Liver (tissue), 9 donors: ENCODE measurements around the gene ALS2CL. TPM values are rescaled to one million over a fixed set of nuclear protein-coding genes. Genes with fewer than 3 reads are reported as not detected.

ENCODE experiments used
- DNase-seq: peaks from one replicate; pipeline ENCODE4 v3.0.0-alpha.2; 2017; ENCODE audit warnings: low spot score
- H3K27ac ChIP-seq, 2 donors: one replicate each; pipeline ENCODE4 v1.7.0; 2013; ENCODE audit warnings: inconsistent platforms in 2 of 2, low read length in 2 of 2, control low read depth in 1 of 2, low read depth in 1 of 2, mild to moderate bottlenecking in 1 of 2
- H3K27me3 ChIP-seq, 4 donors: one replicate each; pipeline versions ENCODE4 v1.6.1 to v1.7.0; 2013; ENCODE audit warnings: low read length in 3 of 4, inconsistent platforms in 1 of 4, mild to moderate bottlenecking in 1 of 4, moderate library complexity in 1 of 4; ENCODE audit not compliant: control insufficient read depth in 4 of 4, insufficient read depth in 4 of 4
- H3K36me3 ChIP-seq, 4 donors: one replicate each; pipeline versions ENCODE4 v1.6.1 to v1.7.0; 2013; ENCODE audit warnings: low read length in 3 of 4, mild to moderate bottlenecking in 3 of 4, low read depth in 1 of 4, moderate library complexity in 1 of 4; ENCODE audit not compliant: control insufficient read depth in 4 of 4, insufficient read depth in 3 of 4
- H3K4me1 ChIP-seq, 4 donors: one replicate each; pipeline versions ENCODE4 v1.6.1 to v1.7.0; 2013; ENCODE audit warnings: low read length in 3 of 4, mild to moderate bottlenecking in 3 of 4, moderate library complexity in 1 of 4; ENCODE audit not compliant: control insufficient read depth in 4 of 4, insufficient read depth in 4 of 4
- H3K4me3 ChIP-seq, 3 donors: one replicate each; pipeline versions ENCODE4 v1.6.1 to v1.7.0; 2013; ENCODE audit warnings: low read length in 3 of 3, control low read depth in 1 of 3, low read depth in 1 of 3, mild to moderate bottlenecking in 1 of 3
- H3K9ac ChIP-seq, 2 donors: one replicate each; pipeline ENCODE4 v1.7.0; 2013; ENCODE audit warnings: low read length in 2 of 2, mild to moderate bottlenecking in 2 of 2, moderate library complexity in 2 of 2, control low read depth in 1 of 2, low read depth in 1 of 2
- H3K9me3 ChIP-seq, 4 donors: one replicate each; pipeline versions ENCODE4 v1.6.1 to v1.7.0; 2013; ENCODE audit warnings: low read length in 3 of 4; ENCODE audit not compliant: control insufficient read depth in 4 of 4
- EGR1 ChIP-seq, 2 donors: IDR thresholded peaks; 2 replicates each; pipeline ENCODE4 v1.6.1; 2016 to 2018; ENCODE audit warnings: antibody characterized with exemption in 2 of 2, low read depth in 2 of 2
- FOXA1 ChIP-seq: IDR thresholded peaks from 2 replicates; pipeline ENCODE4 v1.6.1; 2016; ENCODE audit warnings: antibody characterized with exemption
- FOXA2 ChIP-seq: IDR thresholded peaks from 2 replicates; pipeline ENCODE4 v1.6.1; 2016; ENCODE audit warnings: antibody characterized with exemption
- GABPA ChIP-seq, 2 donors: IDR thresholded peaks in 1 of 2; conservative IDR thresholded peaks in 1 of 2; 2 replicates each; pipeline ENCODE4 v1.6.1; 2016; ENCODE audit warnings: antibody characterized with exemption in 2 of 2, mild to moderate bottlenecking in 1 of 2, moderate library complexity in 1 of 2
- HNF4A ChIP-seq, 2 donors: conservative IDR thresholded peaks; 2 replicates each; pipeline ENCODE4 v1.6.1; 2016; ENCODE audit warnings: antibody characterized with exemption in 2 of 2, mild to moderate bottlenecking in 2 of 2
- HNF4G ChIP-seq: IDR thresholded peaks from 2 replicates; pipeline ENCODE4 v1.6.1; 2016; ENCODE audit warnings: antibody characterized with exemption
- JUND ChIP-seq, 2 donors: IDR thresholded peaks; 2 replicates each; pipeline ENCODE4 v1.6.1; 2016; ENCODE audit warnings: antibody characterized with exemption in 2 of 2
- NR2F2 ChIP-seq: IDR thresholded peaks from 2 replicates; pipeline ENCODE4 v1.6.1; 2016; ENCODE audit warnings: antibody characterized with exemption
- RAD21 ChIP-seq, 2 donors: IDR thresholded peaks; 2 replicates each; pipeline ENCODE4 v1.6.1; 2016; ENCODE audit warnings: antibody characterized with exemption in 2 of 2, mild to moderate bottlenecking in 2 of 2
- RXRA ChIP-seq, 2 donors: IDR thresholded peaks; 2 replicates each; pipeline ENCODE4 v1.6.1; 2017 to 2018; ENCODE audit warnings: antibody characterized with exemption in 2 of 2, mild to moderate bottlenecking in 1 of 2
- TAF1 ChIP-seq: conservative IDR thresholded peaks from 2 replicates; pipeline ENCODE4 v1.6.1; 2016; ENCODE audit warnings: antibody characterized with exemption, mild to moderate bottlenecking
- YY1 ChIP-seq: IDR thresholded peaks from 2 replicates; pipeline ENCODE4 v1.6.1; 2016; ENCODE audit warnings: antibody characterized with exemption, mild to moderate bottlenecking
- WGBS: extraction: QIAGEN DNeasy Blood & Tissue Kit; methylation state at CpG from one replicate; pipeline ENCODE4 v1.1.7; 2013; 5-methylcytosine and 5-hydroxymethylcytosine counted together
- polyA plus RNA-seq, 2 donors: library from polyadenylated mRNA; stranded (reverse) in 1 of 2; unstranded in 1 of 2; fragments of 200-250 nt in 1 of 2; fragments of >200 nt in 1 of 2; fragmentation: Nextera tagmentation in 1 of 2; extraction: Ambion mirVana in 1 of 2; gene quantifications; one replicate each; pipeline versions ENCODE4 v1.2.1 to v1.2.3, GENCODE V29; 2013 to 2015
- total RNA-seq, 2 donors: library from RNA; depleted of rRNA; stranded (reverse); fragments of >200 nt; gene quantifications; one replicate each; pipeline ENCODE4 v1.2.3, GENCODE V29; 2014
- TF ChIP-seq, protein P1 (sequence below): fragments of 150-350 bp; IDR thresholded peaks from 2 replicates; pipeline ENCODE4 v1.5.1; 2017; ENCODE audit warnings: improper control_type of control experiment, low read depth, low read length; ENCODE audit not compliant: missing input control
- donor health status: healthy.
- donor health status: healthy.
- donor health status: healthy.
- donor health status: healthy.
- donor health status: healthy.

Gene ALS2CL
- total and polyA plus RNA-seq, 4 donors: 0.51 to 22.9 (median 5.7) TPM

DNA sequence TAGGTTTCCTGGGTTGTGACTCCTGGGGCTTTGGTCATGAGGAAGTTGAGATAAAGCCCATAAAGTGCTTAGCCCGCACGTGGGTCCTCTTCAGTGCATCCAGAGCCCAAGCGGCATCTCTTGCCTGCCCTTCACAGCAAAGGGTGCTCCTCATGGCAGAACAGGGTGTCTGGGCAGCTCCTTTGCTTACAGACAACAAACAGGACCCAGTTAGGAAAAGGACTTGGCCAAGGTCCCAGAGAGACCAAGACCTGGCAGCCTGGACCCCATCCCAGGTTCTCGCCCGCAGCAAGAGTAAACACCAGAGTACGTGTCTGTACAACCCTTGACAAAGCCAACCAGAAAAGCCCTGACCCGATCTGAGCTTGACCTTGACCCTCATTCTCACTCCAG is 27.0 kb downstream of the ALS2CL start:
- Histone ChIP-seq H3K9ac (no peak overlapping the region), H3K27ac (no peak overlapping the region), H3K27me3 (no peaks in the 10 kb centered on the region), H3K4me3 (no peak overlapping the region), H3K36me3 (peaks cover 0 to 6% (median under 1%) of the 10 kb centered on the region in 4 donors), H3K4me1 (peaks cover 2 to 24% (median 18%) of the 10 kb centered on the region in 4 donors), H3K9me3 (no peaks in the 10 kb centered on the region)
- DNase-seq: no peak
- no peak for TF ChIP-seq JUND (IDR thresholded peaks at IDR 0.05)
- TF ChIP-seq HNF4A (conservative IDR thresholded peaks at IDR 0.05): peak; percentile 27 to 37
- TF ChIP-seq FOXA2: peak; percentile 59
- no peak for TF ChIP-seq HNF4G
- TF ChIP-seq TAF1: no peak
- TF ChIP-seq, protein P1, sequence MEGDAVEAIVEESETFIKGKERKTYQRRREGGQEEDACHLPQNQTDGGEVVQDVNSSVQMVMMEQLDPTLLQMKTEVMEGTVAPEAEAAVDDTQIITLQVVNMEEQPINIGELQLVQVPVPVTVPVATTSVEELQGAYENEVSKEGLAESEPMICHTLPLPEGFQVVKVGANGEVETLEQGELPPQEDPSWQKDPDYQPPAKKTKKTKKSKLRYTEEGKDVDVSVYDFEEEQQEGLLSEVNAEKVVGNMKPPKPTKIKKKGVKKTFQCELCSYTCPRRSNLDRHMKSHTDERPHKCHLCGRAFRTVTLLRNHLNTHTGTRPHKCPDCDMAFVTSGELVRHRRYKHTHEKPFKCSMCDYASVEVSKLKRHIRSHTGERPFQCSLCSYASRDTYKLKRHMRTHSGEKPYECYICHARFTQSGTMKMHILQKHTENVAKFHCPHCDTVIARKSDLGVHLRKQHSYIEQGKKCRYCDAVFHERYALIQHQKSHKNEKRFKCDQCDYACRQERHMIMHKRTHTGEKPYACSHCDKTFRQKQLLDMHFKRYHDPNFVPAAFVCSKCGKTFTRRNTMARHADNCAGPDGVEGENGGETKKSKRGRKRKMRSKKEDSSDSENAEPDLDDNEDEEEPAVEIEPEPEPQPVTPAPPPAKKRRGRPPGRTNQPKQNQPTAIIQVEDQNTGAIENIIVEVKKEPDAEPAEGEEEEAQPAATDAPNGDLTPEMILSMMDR: no peak
- TF ChIP-seq RXRA (IDR thresholded peaks at IDR 0.05): peak; percentile 28 to 76
- peak; percentile 39 for TF ChIP-seq FOXA1
- WGBS: 41% methylated on average over 7 of the region's 7 CpGs

DNA sequence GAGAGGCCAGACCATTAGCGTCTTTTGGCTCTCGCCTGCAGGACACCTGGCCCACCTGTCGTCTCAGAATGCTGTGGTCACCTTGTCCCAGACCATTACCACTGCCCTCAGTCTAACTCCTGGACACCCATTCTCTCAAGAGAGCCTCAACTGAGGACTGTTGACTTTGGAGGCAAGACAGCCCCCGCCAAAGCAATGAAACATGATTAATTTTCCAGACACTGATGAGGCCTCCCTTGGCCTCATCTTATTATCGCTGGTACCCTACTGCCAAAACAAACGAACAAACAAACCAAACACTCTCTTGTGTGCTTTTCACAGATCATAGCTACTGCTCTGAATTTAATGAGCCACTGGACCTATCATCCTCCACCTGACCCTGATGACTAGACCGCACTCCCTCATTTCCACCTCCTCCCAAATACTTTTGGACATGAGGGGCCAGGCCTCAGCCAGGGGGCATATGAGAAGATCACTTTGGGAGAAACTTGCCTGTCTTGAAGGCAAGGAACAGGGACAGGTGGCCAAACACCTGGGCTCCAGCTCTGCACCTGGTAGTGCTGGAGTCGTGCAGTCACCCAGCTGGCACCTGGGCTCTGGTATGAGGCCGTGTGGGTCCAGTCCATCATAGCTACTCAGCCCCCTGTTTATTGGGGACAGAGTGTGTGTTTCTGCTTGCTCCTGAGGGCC is 27.6 kb downstream of the ALS2CL start:
- peaks cover 5 to 29% (median 24%) of the 10 kb centered on the region in 4 donors for H3K4me1 ChIP-seq
- H3K27me3 ChIP-seq: no peaks in the 10 kb centered on the region
- no peak overlapping the region for H3K27ac ChIP-seq
- peaks cover 0 to 3% (median 0%) of the 10 kb centered on the region in 4 donors for H3K36me3 ChIP-seq
- no peak overlapping the region for H3K4me3 ChIP-seq
- H3K9ac ChIP-seq: no peak overlapping the region
- TF ChIP-seq NR2F2 (no peak), RAD21 (IDR thresholded peaks at IDR 0.05) (no peak), YY1 (no peak), EGR1 (IDR thresholded peaks at IDR 0.05; ENCODE audit: low read depth in 2 of 2) (no peak), GABPA (IDR thresholded peaks at IDR 0.05 in 1 of 2, conservative IDR thresholded peaks at IDR 0.05 in 1 of 2) (no peak), FOXA1 (no peak)
- TF ChIP-seq, protein P1: no peak
- WGBS: 65% methylated on average over 9 of the region's 9 CpGs
- no peaks in the 10 kb centered on the region for H3K9me3 ChIP-seq
- no peak for DNase-seq
